GM12872 (cell line): Measurements from ENCODE around the gene PPA2.

Experiments
- TF ChIP-seq, protein P1 (sequence below): IDR thresholded peaks from 3 replicates; pipeline ENCODE4 v1.5.1; 2011; ENCODE audit warnings: low read depth, mild to moderate bottlenecking, low read length, moderate library complexity; ENCODE audit not compliant: insufficient read depth

PPA2 gene

DNA sequence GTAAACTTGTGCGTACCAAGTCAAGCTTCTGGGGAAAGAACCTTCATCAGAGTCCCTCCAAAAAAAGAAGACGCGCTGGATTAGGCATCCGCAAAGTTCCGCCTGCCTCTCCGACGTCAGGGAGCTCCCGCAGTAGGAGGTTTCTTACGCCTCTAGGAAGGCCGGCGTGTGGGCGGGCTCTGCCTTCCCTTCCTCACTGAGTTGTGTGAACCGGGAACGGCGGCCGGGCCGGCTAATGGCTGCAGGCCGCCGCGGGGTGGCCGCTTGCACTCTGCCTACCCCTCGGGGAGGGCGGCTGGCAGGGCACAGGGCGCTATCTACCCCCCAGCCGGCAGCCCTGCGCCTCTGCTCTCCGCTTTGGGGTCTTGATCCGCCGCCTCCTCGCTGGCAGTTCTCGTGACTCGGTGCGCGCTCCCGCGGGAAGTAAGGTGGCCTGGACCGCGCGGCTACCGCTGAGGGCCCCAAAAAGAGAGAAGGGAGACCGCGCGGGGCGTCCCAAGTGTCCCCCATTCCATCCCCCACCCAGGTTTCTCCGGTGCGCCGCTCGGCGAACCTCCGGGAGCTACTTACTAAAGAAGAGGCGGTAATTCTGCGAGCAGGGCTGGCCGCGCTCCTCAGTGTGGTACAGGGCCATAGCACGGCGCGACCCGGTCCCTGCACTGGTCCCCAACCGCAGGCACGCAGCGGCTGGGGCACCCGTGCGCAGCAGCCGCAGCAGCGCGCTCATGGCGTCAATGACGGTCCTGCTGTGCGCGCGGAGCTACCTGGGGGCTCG, at the start of gene PPA2:
Gene PPA2, minus strand, starts transcription at position 739 of the 775 bp plus-strand sequence. Its CDS starts 12 bp downstream, at position 727.
- TF ChIP-seq, protein P1, sequence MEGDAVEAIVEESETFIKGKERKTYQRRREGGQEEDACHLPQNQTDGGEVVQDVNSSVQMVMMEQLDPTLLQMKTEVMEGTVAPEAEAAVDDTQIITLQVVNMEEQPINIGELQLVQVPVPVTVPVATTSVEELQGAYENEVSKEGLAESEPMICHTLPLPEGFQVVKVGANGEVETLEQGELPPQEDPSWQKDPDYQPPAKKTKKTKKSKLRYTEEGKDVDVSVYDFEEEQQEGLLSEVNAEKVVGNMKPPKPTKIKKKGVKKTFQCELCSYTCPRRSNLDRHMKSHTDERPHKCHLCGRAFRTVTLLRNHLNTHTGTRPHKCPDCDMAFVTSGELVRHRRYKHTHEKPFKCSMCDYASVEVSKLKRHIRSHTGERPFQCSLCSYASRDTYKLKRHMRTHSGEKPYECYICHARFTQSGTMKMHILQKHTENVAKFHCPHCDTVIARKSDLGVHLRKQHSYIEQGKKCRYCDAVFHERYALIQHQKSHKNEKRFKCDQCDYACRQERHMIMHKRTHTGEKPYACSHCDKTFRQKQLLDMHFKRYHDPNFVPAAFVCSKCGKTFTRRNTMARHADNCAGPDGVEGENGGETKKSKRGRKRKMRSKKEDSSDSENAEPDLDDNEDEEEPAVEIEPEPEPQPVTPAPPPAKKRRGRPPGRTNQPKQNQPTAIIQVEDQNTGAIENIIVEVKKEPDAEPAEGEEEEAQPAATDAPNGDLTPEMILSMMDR = no peak

DNA sequence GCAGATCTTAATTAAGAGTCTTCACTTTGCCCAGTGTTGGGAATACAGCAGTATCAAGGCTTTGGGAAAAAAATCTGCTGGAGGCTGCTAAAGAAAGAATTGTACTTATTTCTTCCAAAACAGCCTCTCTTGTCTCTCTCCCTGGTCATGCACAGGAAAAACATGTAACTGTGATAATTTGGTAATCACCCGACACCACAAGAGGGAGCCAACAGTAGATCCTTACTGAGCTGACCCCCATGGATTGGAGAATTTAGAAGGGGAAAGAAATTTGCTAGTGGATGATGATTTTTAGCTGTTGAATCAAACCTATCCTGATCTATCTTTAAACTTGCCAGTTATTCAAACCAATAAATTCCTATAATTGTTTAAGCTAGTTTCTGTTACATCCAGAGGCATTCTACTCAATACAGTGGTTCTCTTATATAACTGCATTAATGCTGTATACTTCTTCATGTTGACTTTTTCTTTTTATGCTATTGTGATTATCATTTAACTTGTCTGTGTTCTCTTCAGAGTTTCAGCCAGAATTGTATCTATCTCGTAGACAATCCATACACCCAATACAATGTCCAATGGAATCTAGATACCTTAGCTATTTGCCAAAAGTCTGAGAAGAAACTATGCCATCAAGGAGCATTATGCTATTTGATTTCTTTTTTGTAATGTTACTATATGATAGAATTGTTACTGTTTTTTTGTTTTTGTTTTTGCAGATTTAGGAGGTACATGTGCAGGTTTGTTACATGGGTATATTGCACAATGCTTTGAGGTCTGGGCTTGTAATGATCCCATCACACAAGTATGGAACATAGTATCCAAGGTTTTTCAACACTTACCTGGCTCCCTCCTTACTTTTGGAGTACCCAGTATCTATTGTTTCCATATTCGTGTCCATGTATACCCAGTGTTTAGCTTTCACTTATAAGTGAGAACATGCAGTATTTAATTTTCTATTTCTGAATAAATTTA, 47.2 kb upstream of the PPA2 start:
- TF ChIP-seq, protein P1 = peak; percentile 68

DNA sequence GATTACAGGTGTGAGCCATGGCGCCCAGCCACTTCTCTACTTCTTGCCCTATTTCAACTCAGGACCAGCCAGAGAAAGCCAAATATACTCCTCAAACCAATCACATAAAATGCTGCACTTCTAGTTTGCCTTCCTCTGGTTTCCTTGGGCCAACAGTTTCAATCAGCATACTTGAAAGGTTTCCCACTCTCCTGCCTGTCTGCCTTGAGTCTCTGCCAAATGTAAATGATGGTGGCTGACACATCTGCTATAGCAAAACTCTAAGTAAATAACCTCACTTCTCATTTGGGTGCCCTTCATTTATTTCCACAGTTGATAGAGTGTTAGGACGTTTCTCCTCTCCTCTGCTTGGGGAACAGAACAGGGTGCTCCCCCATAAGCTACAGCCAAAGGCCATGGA, 36.4 kb upstream of the PPA2 start:
- TF ChIP-seq, protein P1 = no peak

DNA sequence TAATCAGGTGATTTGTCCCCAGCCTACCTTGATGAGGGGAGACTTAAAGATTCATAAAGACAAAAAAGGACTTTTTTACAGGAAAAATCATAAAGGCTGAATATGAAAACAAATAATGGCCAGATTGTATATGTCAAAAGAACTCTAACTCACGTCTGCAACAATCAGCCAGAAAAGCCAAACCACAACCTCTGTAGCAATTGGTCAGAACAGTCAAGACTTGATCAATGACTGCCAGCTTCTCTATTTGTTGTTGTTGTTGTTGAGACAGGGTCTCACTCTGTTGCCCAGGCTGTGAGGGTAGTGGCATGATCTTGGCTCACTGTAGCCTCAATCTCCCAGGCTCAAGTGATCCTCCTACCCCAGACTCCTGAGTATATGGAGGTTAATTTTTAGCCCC, 35.9 kb upstream of the PPA2 start:
- TF ChIP-seq, protein P1 = no peak

DNA sequence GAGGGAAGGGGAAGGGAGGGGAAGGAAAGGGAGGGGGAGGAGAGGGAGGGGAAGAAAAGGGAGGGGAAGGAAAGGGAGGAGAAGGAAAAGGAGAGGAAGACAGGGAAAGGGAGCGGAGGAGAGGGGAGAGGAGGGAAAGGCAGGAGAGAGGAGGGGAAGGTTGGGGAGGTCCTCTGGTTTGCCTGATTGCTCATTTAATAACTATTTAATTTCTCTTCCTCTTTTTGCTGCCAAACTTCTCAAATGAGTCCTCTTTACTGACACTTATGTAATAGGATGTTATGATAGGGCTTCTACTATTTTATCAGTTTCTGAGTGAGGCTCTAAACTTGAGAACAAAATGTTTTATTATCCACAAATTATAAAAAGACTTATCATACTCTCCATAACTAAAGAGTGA, 35.4 kb upstream of the PPA2 start:
- TF ChIP-seq, protein P1 = no peak

DNA sequence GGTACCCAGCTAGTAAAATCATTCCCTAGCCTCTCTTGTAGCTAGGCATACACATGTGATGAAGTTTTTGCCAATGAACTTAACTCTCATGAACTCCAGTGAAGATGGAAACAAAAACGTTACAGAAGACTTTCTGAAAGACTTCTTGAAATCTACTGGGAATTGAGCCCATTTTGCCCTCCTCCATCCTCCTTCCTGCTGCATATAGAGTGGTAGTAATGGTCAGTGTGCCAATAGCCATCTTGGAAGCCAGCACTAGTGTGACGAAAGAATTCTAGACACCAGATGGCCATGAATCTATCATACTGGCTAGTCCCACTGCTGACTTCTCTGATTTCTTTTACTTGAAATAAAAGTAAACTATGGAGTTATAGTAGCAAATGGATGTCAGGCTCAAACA, 30.9 kb upstream of the PPA2 start:
- TF ChIP-seq, protein P1 = no peak

DNA sequence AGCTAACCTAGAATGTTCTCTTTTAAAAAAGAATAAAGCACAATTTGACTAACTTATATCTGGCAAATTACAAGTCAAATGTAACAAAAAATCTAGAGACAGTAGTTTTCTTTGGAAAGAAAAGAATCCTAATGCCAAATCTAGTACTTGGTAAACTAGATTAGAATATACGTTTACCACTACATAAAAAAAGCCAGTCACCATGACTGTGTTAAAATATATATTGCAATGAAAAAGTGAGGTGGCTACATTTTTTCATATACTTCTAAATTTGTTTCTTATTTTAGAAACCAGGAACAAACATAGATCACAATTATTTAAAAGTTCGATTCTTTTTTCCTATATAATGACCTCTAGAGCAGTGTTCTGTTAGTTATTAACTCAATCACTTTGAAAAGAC, 29.6 kb upstream of the PPA2 start:
- TF ChIP-seq, protein P1 = no peak
